ENCODE results near the gene NRP1. TPM values are rescaled to one million over a fixed set of nuclear protein-coding genes. Genes with fewer than 3 reads are reported as not detected.

NRP1 gene
- total and polyA plus RNA-seq, 2 of the 8 experiments (the other 6 are each of a cell fraction or from before 2014, with no cell fraction given), result 1.2 to 2.1 TPM

DNA sequence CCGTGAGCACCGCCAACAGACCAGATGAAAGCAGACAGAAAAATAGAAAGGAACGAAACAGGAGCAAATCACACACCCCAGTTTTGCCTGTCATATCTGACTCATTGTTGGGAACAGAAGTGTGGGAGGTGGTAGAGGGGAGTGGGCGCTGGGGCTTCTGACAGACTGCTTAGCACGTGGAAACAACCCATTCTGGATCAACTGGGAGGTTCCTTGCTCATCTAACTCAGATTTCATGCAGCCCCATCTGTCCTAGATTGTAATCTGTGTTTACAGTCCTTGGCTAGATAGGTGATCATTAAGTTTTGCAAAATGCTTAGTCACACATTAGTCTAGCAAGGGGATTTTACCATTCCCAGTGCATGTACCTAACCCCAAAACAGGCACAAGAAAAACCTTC lies 154.1 kb downstream of the NRP1 start:
- ChIA-PET POLR2A (ENCODE audit: partially characterized antibody) (no interaction called here), CTCF (ENCODE audit: partially characterized antibody) (no interaction called here)
- Histone ChIP-seq H3K23ac (ENCODE audit: insufficient read length) (no peak overlapping the region), H2BK20ac (ENCODE audit: low read length) (no peak overlapping the region), H4K5ac (ENCODE audit: insufficient read length, low read depth, low read length) (no peak overlapping the region), H3K56ac (replicated peaks; ENCODE audit: insufficient read length, low read depth, low read length) (no peak overlapping the region), H3K79me1 (ENCODE audit: low read depth, low read length) (no peaks in the 10 kb centered on the region), H4K91ac (replicated peaks; ENCODE audit: insufficient read length, low read length) (no peak overlapping the region), H4K8ac (ENCODE audit: extremely low read depth, insufficient read depth, low read length) (no peak overlapping the region), H2BK12ac (ENCODE audit: low read depth, low read length) (no peak overlapping the region), H3K36me3 (ENCODE audit: control insufficient read depth in 2 of 4, insufficient read depth in 4 of 4, low read length in 3 of 4) (no peaks in the 10 kb centered on the region; a peak in 1 of 8 replicates), H4K20me1 (replicated peaks in 1 of 2; ENCODE audit: control insufficient read depth in 1 of 2, insufficient read depth in 2 of 2, low read length in 2 of 2) (no peaks in the 10 kb centered on the region), H3K23me2 (ENCODE audit: low read depth, low read length) (no peaks in the 10 kb centered on the region), H3K4ac (replicated peaks; ENCODE audit: insufficient read length, low read depth, low read length) (no peak overlapping the region), H3K79me2 (ENCODE audit: control insufficient read depth in 1 of 2, insufficient read depth in 2 of 2, low read length in 2 of 2) (no peaks in the 10 kb centered on the region), H2AK5ac (ENCODE audit: low read depth, low read length) (no peak overlapping the region), H3K4me1 (replicated peaks in 1 of 4; ENCODE audit: control insufficient read depth in 3 of 4, insufficient read depth in 4 of 4, low read length in 3 of 4) (peaks cover 0 to 2% (median 0%) of the 10 kb centered on the region in 4 experiments; a peak in 1 of 7 replicates), H3K4me2 (ENCODE audit: insufficient read depth in 1 of 2, low read depth in 2 of 2, low read length in 2 of 2) (no peak overlapping the region), H3K9me3 (ENCODE audit: insufficient read depth in 2 of 2, low read depth in 1 of 2, low read length in 1 of 2) (no peaks in the 10 kb centered on the region), H3K27ac (ENCODE audit: low read depth, low read length) (no peak overlapping the region), H3K4me3 (ENCODE audit: extremely low read depth in 1 of 4, insufficient read depth in 2 of 4, low read depth in 3 of 4, low read length in 4 of 4) (no peak overlapping the region), H2BK120ac (replicated peaks; ENCODE audit: low read depth, low read length) (no peak overlapping the region), H3K27me3 (replicated peaks in 1 of 4; ENCODE audit: control insufficient read depth in 3 of 4, extremely low read depth in 1 of 4, insufficient read depth in 3 of 4, low read length in 3 of 4) (no peaks in the 10 kb centered on the region), H2AFZ (ENCODE audit: low read length) (no peak overlapping the region), H2BK15ac (ENCODE audit: low read length) (no peak overlapping the region), H3K14ac (ENCODE audit: insufficient read length) (no peak overlapping the region), H2BK5ac (ENCODE audit: low read depth, low read length) (no peak overlapping the region), H3K9ac (replicated peaks in 1 of 4; ENCODE audit: extremely low read depth in 1 of 4, low read depth in 3 of 4, low read length in 3 of 4) (no peak overlapping the region), H3K18ac (ENCODE audit: extremely low read depth, low read length) (no peak overlapping the region)
- DNase-seq (ENCODE audit: low read depth in 1 of 2, low spot score in 2 of 2) (no peak), FAIRE-seq (no peak)
- 93% methylated on average over 5 of the region's 5 CpGs; no CpG with 5 or more reads in 1 of the 2 experiments for WGBS, 2 experiments (ENCODE audit: extremely low coverage in 1 of 2, insufficient coverage in 1 of 2, insufficient read length in 1 of 2, insufficient replicate concordance in 2 of 2, low coverage in 1 of 2, low lambda C conversion rate in 2 of 2, missing lambda C conversion rate in 1 of 2)
- TF ChIP-seq, protein P1, sequence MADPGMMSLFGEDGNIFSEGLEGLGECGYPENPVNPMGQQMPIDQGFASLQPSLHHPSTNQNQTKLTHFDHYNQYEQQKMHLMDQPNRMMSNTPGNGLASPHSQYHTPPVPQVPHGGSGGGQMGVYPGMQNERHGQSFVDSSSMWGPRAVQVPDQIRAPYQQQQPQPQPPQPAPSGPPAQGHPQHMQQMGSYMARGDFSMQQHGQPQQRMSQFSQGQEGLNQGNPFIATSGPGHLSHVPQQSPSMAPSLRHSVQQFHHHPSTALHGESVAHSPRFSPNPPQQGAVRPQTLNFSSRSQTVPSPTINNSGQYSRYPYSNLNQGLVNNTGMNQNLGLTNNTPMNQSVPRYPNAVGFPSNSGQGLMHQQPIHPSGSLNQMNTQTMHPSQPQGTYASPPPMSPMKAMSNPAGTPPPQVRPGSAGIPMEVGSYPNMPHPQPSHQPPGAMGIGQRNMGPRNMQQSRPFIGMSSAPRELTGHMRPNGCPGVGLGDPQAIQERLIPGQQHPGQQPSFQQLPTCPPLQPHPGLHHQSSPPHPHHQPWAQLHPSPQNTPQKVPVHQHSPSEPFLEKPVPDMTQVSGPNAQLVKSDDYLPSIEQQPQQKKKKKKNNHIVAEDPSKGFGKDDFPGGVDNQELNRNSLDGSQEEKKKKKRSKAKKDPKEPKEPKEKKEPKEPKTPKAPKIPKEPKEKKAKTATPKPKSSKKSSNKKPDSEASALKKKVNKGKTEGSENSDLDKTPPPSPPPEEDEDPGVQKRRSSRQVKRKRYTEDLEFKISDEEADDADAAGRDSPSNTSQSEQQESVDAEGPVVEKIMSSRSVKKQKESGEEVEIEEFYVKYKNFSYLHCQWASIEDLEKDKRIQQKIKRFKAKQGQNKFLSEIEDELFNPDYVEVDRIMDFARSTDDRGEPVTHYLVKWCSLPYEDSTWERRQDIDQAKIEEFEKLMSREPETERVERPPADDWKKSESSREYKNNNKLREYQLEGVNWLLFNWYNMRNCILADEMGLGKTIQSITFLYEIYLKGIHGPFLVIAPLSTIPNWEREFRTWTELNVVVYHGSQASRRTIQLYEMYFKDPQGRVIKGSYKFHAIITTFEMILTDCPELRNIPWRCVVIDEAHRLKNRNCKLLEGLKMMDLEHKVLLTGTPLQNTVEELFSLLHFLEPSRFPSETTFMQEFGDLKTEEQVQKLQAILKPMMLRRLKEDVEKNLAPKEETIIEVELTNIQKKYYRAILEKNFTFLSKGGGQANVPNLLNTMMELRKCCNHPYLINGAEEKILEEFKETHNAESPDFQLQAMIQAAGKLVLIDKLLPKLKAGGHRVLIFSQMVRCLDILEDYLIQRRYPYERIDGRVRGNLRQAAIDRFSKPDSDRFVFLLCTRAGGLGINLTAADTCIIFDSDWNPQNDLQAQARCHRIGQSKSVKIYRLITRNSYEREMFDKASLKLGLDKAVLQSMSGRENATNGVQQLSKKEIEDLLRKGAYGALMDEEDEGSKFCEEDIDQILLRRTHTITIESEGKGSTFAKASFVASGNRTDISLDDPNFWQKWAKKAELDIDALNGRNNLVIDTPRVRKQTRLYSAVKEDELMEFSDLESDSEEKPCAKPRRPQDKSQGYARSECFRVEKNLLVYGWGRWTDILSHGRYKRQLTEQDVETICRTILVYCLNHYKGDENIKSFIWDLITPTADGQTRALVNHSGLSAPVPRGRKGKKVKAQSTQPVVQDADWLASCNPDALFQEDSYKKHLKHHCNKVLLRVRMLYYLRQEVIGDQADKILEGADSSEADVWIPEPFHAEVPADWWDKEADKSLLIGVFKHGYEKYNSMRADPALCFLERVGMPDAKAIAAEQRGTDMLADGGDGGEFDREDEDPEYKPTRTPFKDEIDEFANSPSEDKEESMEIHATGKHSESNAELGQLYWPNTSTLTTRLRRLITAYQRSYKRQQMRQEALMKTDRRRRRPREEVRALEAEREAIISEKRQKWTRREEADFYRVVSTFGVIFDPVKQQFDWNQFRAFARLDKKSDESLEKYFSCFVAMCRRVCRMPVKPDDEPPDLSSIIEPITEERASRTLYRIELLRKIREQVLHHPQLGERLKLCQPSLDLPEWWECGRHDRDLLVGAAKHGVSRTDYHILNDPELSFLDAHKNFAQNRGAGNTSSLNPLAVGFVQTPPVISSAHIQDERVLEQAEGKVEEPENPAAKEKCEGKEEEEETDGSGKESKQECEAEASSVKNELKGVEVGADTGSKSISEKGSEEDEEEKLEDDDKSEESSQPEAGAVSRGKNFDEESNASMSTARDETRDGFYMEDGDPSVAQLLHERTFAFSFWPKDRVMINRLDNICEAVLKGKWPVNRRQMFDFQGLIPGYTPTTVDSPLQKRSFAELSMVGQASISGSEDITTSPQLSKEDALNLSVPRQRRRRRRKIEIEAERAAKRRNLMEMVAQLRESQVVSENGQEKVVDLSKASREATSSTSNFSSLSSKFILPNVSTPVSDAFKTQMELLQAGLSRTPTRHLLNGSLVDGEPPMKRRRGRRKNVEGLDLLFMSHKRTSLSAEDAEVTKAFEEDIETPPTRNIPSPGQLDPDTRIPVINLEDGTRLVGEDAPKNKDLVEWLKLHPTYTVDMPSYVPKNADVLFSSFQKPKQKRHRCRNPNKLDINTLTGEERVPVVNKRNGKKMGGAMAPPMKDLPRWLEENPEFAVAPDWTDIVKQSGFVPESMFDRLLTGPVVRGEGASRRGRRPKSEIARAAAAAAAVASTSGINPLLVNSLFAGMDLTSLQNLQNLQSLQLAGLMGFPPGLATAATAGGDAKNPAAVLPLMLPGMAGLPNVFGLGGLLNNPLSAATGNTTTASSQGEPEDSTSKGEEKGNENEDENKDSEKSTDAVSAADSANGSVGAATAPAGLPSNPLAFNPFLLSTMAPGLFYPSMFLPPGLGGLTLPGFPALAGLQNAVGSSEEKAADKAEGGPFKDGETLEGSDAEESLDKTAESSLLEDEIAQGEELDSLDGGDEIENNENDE (IDR thresholded peaks at IDR 0.05; ENCODE audit: insufficient replicate concordance, low read length), result no peak
